GM19035 (cell line): Measurements from ENCODE around the gene WNT5B.

ENCODE experiments used
- ATAC-seq: cut with Tn5 transposase; IDR thresholded peaks from one replicate; pipeline ENCODE4 v1.9.1; 2021; ENCODE audit not compliant: unreplicated experiment

The WNT5B gene

DNA sequence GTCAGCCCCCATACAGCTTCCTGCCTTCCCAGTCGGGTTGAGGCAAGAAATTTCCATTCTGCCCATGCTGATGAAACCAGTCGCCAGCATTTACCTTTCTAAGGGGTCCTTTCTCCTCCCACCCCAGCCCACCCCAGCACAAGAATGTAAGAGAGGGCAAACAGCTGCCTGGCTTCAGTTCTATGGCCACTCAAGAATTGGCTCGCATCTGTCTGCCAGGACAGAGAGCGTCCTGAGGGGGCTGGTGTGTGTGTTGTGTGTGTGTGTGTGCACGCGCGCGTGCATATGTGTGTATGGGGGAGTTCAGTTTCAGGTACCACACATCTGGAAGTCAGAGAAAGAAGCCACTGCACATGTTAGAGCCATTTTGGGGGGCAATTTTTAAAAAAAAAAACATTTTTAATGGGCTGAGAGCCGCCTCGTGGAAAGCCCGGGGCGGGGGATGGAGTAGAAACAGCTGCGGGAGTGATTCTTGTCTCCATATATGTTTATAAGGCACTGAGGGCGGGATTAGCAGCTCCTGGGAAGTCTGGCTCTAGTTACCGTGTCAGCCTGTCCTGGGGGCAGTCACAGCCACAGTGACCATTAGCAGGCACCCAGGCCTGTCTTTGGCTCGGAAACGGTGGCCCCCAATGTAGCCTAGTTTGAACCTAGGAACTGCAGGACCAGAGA lies at the start of gene WNT5B:
WNT5B (plus strand) TSS at position 566 of the 672 bp plus-strand sequence. CDS start 2,124 bp downstream, outside the sequence.
- no peak for ATAC-seq

DNA sequence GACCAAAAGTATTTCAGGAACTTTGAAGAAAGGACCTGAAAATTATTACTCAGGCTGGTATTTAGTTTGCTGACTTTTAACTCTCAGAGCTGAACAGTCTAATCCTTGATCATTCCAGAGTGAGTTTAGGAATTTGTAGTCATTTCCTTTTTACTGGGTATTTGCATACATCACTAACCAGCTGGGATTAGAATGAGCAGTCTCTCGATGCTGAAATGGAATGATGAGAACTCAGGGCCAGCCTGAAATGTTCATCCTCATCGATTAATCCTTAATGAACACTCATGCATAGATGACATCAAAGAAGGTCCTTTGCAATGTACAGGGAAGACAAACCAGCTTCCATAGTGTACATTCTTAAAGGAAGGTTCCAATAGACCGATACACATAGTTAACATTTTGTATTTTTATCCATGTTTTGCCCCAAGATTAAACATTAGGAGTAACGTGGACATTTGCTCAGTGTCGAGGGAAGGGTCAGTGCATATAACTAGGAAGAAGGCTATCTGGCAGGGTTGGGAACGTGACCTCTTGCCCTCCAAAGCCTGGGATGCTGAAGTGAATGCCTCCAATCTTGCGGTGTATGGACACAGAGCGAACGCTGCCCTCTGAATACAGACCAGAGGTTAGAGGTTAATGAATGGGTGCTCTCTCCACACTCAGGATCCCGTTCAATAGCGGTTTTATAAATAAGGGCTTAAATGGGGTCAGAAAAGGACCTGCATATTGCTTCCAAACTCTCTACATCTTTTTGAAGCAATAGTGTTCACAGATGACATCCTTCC lies 49.2 kb upstream of the WNT5B start:
- ATAC-seq, result no peak

DNA sequence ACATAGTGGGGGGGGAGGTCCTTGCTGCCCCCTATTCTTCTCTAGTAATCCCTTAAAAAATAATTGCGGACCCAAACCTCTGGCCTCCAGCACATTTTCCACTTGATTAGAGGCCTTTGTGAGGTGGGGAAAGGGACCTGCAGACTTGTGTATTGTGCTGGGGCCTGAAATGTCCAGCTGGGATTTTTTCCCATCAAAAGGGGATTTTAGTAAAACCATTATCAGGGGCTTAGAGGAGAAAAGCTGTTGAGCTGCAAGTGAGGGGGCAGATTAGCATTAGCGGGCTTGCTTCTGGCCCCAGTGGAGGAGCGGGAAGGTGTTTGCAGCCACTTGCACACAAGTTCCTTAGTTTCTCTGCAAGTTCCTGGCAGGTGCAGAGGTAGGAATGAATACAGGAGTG lies 48.5 kb upstream of the WNT5B start:
- no peak for ATAC-seq

DNA sequence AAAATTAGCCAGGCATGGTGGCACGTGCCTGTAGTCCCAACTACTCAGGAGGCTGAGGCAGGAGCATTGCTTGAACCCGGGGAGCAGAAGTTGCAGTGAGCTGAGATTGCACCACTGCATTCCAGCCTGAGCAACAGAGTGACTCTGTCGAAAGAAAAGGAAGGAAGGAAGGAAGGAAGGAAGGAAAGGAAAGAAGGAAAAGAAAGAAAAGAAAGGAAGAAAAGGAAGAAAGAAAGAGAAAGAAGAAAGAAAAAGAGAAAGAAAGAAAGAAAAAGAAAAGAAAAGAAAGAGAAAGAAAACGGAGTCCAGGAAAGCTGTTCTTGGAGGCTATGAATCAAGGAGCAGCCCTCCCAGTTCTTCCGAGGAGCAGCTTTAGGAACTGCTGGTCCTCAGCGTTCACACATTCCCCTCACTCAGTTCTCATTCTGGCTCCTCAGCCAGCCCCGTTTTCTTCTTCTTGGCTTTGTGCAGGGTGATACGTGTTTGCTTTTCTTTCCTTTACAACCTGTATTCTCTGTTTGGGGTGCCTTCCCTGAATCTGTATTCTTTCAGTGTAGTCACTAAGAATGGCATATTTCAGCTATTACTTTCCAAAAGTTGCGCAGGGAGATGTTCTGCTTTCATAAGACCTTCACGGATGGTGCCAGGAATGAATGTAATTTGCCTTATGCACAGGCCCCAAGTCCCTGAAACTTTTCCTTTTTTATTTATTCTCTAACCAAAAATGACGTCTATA lies 46.9 kb upstream of the WNT5B start:
- ATAC-seq, result no peak

DNA sequence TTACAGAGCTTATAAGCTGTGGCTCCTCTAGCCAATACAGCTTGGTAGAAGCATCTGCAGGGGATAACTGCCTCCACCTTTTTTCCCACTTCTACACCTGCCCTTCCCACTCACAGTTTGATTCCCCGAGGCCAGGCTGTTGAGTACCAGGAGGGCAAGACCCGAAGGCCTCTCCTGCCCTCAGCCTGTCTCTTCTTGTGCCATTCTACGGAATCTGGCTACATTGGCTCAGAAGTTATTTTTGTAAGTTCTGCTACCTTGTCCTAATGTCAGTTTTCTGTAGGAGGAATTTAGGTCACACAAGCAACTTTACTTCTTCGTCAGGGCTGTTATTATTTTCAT lies 46.4 kb upstream of the WNT5B start:
- ATAC-seq, result no peak

DNA sequence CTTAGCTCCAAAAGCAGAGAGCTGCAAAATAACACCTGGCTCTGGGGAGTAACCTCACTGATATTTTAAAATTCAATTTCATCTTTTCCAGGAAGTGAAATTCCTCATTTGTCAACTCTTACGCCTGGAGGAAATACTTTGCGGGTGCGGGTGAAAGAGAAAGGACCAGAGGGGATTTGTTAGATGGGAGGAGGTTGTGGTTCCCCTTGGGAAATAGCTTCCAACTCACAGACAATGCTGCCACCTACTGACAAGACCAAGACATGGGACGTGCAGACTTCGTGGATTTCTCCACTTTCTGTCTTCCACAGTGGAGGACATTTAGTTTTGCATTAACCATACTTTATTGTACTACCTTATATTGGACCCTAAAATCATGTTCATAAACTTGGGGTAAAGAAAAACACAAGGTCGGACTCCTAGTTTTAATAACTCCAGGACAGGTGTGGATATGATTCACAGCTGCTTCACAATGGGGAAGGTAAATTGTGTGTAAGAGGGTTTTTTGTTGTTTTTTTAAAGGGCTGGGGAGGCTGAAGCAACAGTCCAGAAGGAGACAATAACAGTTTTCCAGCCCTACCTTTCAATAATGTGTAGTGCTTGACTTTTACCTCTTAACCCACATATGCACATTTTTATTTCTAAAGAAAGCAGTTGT lies 45.5 kb upstream of the WNT5B start:
- ATAC-seq, result peak; percentile 59

DNA sequence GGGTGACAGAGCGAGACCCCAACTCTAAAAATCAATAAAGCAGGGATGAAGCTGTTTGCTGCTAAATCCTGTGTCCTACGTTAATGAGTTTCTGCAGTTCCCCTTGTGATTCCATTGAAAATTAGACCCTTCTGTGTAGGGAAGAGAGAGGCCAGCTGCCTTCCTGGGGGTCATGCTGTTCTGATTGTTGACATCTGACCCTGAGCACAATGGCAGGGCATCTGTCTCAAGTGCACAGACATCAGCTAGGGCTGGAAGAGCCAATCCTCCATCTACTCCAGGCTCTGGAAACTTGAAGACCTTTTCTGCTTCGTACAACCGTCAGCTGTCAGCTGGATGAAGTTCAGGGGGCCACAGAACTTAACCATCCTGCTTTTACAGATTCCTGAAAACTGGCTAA lies 44.7 kb upstream of the WNT5B start:
- ATAC-seq, result no peak

DNA sequence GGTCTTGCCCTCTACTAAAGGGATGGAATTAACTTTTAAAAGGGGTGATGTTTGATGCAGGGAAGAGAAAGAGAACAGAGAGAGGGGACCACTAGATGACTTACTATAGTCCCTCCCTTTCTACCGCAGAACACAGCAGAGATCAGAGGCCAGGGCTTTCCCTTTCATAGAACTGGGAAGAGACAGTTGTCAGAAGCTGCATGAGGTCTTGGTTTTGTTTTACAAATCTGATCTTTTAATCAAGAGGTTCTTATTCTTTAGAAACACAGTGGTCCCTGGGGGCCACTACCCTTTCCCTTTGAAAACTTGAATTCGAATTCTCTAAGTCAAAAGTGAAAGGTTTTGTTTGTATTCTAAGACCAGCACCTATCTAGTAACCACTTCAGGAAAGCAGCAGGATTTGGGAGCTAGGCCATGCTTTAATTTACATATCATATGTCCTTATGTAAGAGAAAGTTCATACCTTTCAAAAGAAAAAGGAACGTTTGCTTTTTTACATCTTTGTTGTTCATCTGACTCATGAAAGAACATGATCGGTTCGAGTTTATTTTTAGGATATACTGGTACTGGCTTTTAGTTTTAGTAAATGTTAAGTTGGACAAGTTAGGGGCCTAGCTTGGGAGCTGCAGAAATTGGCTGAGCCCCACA lies 41.0 kb upstream of the WNT5B start:
- no peak for ATAC-seq

DNA sequence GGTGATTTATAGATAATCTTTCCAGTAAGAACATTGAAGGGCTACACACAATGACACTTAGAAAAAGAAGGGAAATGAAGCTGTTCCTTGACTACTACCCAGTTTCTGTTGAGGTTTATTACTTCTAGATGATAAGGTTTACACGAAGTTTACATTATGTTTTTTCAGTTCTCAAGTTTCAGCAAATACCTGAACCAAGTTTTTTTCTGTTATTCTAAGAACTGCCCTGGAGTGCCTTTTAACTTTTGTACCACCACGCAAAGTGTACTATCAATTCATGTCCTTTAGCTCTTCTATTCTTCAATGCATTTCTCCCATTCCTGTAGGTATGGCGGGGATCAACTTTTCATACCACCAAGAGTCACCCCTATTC lies 40.5 kb upstream of the WNT5B start:
- no peak for ATAC-seq

DNA sequence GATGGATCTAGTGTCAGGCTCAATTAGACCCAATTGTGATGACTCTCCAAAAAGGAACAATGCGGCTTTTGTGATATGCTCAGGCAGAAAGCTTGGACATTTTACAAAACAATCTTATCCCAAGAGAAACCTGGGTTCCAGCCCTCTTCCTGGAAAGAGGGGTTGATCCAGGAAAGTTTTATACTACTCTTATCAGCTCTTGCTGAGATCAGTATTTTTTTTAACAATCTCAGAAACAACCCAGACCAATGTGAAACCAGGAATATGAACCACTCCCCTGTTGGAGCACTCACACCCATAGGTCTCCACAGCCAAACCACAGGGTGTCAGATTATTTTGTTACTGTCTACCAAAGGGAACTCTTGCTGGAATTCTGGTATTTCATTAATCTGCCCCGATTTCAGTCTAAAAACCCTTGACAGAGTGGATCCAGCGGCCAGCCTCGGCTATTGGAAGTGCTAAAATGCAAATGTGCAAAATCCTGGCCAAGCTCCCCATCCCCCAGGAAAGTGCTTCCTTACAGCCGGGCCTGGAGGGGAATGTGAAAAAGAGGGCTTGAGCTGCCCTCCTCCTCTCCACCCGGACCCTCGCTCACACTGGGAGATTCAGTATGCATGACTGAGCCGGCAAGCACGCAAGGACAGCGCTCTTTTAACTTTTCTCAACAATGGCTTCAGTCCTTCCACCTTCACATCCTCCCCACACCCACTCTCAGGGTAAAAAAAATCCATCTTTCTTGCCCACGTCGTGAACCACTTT lies 38.6 kb upstream of the WNT5B start:
- ATAC-seq, result no peak

DNA sequence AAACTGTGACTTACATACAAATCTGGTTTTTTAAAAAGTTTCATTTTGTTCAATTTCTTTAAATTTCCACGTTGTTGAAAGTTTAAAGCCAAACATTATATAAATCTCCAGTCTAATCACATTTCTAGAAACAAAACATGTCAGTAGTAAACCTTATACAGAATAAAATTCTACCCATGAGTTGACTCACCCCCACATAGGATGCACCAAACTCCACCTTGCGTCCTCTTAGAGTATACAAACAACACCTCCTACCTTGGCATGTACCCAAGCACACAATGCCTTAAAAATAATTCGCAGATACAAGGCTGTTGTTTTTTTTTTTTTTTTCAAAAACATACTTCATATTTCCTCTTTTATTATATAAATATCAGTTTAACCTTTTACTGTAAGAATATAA lies 38.0 kb upstream of the WNT5B start:
- no peak for ATAC-seq

DNA sequence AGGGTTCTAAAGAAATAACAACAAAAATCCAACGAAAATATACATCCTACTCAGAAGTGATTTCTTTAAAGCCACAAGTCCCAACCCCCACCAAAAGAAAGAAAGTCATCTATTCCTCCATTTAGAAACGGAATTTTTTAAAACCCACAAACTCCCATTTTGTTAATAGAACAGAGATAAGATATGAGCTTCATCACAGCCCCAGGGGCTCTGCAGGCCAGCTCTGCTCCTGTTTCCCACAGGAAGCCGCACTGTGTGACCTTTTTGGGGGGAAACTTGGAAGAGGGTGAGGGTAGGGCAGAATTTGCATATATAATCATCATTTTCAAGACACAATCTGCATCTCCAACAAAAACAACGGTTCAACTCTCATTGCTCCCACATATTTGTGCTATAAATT lies 37.5 kb upstream of the WNT5B start:
- ATAC-seq, result no peak

DNA sequence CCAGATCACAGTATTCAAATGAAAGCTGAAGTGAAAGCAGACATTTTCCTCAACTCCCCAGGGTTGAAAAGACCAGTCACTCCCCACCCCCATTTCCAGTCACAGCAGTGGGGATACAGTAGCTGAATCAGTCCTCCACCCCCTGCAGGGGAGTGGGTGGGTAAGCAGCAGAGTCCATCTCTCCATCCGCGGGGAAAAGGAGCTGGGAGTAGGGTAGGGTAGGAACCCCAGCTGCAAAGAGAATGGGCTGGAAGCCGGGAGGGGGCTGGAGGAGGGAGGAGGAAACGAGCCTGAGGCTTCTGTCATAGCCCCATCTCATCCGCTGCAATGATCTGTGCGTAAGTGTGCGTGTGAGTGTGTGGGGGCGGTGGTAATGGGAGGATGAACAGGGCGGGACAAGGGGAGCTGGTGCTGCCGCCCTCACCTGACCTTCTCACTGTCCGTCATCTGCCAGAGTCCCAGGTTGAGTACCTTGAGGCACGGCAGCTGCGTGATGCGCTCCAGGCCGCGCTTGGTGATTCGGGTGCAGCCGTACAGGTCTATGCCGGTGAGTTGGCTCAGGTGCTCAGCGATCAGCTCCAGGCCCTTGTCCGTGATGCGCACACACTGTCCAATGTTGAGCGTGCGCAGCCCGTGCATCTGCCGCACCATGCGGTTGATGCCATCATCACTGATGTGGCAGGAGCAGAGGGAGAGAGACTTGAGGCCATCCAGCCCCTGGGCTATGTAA lies 36.4 kb upstream of the WNT5B start:
- peak; percentile 25 for ATAC-seq

DNA sequence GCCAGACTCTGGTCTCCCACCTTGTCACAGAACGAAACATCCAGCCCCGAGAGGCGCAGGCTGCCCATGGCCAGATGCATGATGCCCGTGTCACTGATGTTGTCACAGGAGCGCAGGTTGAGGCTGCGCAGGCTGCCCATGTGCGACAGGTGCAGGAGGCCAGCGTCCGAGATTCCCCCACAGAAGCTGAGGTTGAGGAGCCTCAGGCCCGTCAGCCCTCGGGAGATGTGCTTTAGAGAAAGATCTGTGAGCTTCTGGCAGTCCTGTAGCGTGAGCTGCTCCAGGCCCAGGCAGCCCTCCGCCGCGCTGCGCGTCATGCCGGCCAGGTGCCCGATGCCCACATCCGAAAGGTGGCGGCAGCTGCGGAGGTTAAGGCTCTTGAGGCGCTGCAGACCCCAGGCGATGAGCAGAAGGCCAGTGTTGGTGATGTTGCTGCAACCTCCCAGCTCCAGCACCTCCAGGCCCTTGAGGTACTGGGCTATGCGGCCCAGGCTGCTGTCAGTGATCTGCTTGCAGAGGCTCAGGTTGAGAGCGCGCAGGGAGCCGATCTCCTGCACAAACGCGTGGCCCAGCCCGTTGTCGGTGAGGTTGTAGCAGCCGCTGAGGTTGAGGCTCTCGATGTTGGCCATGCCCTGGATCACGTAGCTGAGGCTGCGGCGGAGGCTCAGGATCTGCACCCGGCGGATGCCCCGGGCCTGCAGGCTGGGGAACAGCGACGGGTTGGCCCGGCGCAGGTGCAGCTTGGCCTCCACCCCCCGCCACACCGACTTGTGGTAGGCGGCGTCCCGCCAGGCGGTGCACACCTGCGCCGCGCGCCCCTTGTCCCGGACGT lies 35.6 kb upstream of the WNT5B start:
- ATAC-seq, result peak; percentile 27

DNA sequence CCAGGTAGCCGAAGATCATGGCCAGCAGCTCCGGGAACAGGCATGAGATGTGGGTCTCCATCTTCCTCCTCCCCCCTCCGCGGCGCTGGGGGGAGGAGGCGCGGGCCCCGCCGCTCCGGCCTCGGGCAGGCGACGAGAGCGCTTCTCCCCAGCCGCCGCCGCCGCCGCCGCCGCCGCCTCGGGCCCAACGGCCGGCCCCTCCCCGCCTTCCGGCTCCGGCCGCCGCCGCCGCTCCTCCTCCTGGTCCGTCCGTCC lies 35.1 kb upstream of the WNT5B start:
- peak; percentile 46 for ATAC-seq

DNA sequence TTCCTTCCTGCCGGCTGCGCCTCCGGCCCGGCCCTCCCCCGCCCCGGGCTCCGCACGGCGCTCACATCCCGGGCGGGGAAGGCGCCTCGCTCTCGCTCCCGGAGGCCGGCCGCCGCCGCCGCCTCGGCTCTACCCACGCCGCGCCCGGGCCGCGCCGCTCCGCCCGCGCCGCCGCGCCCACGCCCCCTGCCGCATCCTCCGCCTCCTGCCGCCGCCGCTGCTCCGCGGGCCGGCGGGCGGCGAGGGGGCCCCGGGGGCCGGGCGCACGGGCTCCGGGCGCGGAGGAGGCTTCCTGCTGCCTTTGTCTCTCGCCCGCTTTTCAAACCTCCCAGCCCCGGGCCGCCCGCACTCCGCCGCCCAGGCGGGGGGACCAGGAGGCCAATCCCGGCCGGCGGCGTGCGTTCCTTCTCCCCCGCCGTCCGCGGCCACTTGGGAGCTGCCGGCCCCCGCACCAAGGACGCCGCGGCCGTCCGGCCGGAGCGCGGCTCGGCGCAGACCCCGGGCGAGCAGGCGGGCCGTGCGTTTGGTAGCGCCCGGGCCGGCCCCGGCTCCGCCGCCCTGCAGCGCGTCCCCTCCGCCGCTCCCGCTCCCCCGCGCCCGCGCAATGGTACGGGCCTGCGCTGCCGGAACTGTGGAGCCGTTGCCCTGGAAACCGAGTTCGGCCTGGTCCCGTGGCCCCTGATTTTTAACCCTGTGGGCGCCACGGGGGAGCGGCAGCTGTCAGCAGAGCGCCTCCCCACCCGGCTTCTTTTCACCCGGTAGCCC lies 34.6 kb upstream of the WNT5B start, which contains the start of gene FBXL14:
FBXL14 (minus strand) TSS at position 321 of the 765 bp plus-strand sequence. CDS start 515 bp downstream, outside the sequence.
- ATAC-seq, result peak; percentile 53

DNA sequence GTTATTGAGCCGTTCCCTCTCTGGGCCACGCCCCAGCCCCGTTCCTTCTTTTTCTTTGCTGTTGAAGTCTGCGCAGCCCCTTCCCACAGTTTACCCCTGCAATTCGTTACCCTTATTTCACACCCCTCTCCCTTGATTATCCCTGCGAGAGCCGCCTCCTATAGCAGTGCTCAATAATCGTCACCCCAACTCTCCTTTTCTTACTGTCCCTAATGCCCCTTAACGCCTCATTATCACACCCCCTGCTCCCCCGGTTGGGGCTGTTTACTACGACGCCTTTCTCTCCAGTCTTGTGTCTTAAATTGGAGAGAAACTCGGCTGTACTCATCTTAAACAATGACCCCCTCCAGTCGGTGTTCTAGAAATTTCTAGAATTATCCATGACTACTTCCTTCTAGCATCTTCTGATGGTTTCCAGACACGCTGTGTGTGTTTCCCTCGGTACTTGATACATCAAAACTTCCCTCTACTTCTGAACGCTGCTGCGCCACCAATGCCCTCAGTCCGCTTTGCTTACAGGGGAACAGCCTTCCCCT lies 33.9 kb upstream of the WNT5B start:
- ATAC-seq, result no peak
